ENCODE results near the gene APLN. TPM values are rescaled to one million over a fixed set of nuclear protein-coding genes. Genes with fewer than 3 reads are reported as not detected.
A peak's percentile ranks its signal among the peaks of the same experiment; 100 is the strongest.

The APLN gene
- polyA plus RNA-seq, 6 donors from 2014 or later = not detected

DNA sequence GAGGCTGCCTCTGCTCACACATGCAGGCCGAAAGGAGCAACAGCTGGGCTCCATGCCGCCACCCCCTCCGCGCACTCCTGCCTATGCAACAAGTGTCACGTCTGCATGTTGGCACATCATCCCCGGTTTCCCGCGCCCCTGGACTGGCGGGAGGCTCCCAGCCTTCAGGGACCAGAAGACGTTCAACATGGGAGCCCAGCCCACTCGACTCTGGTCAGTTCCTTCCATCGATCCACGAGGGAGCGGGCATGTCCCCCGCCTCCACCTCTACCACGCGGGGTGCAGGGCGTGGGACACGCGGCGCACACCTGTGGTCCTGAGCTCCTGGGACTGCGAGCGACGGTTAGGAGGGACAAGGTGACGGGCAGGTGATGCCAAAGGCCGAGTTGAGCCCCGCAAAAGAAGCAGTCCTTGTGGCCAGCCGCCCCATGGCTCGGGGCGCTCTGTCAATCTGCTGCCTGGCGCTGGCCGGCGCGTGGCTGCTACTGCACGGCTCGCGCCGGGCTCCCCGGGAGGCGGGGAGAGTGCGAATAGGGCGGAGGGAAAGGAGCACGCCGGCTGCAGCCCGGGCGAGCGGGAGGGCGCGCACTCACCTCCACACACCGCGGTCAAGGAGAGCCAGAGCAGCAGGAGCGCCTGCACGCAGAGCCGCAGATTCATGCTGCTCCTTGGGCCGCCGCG lies 645 bp downstream of the APLN start:
- DNase-seq (no peak), ATAC-seq (ENCODE audit: low read depth in 2 of 2) (peak; percentile 59 to 66)
- H3K36me3 Mint-ChIP-seq = no peaks in the 10 kb centered on the region
- H3K4me1 Mint-ChIP-seq = peaks cover 11 to 18% (median 15%) of the 10 kb centered on the region in 3 donors
- peaks cover 0 to 1% (median 0%) of the 10 kb centered on the region in 7 donors for H3K9me3 Mint-ChIP-seq
- no peak overlapping the region for H3K27ac Mint-ChIP-seq
- H3K27me3 Mint-ChIP-seq = peaks cover 15 to 38% (median 36%) of the 10 kb centered on the region in 3 donors
- H3K4me3 Mint-ChIP-seq = peak overlapping the region; percentile 62 to 89 (median 72)

DNA sequence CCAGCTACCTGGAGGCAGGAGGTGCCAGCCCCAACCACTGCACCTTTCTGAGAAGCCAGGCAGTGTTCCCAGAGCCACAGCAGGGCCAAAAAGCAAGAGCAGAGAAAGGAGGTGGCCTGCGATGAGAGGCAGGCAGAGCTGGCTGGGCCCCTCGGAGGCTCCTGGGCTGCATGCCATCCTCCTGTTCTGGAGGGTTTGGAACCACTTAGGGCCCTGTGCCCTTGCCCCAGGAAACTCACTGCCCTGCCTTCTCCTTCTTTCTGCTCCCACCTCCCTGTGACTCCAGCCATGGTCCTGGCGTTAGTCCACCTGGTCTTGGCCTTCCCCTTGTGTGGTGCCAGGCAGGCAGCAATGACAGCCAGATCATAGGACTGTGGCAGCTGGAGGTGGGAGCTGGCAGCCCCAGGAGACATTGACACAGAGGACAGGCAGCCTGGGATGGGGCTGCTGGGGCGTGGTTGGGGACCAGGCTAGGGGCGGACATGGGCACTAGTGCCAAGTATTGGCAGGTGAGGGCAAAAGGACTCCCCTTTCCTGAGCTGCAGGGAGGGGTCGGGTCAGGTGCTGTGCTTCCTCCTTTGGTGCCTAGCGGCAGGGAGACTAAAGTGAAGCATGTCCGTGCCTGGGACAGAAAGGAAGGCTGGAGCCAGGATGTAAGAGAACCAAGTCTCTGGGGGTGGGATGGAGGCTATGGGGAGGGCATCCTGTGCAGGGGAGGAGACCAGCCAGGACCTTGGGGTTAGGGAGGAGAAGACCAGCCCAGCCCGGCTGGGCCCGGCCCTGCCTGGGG lies 1.4 kb downstream of the APLN start:
- DNase-seq (no peak), ATAC-seq (ENCODE audit: low read depth in 2 of 2) (no peak)
- Mint-ChIP-seq H3K9me3 (peaks cover 0 to 1% (median 0%) of the 10 kb centered on the region in 7 donors), H3K4me1 (peaks cover 11 to 18% (median 15%) of the 10 kb centered on the region in 3 donors), H3K36me3 (no peaks in the 10 kb centered on the region), H3K4me3 (peak overlapping the region; percentile 62 to 89 (median 74)), H3K27ac (no peak overlapping the region), H3K27me3 (peaks cover 15 to 38% (median 36%) of the 10 kb centered on the region in 3 donors)

DNA sequence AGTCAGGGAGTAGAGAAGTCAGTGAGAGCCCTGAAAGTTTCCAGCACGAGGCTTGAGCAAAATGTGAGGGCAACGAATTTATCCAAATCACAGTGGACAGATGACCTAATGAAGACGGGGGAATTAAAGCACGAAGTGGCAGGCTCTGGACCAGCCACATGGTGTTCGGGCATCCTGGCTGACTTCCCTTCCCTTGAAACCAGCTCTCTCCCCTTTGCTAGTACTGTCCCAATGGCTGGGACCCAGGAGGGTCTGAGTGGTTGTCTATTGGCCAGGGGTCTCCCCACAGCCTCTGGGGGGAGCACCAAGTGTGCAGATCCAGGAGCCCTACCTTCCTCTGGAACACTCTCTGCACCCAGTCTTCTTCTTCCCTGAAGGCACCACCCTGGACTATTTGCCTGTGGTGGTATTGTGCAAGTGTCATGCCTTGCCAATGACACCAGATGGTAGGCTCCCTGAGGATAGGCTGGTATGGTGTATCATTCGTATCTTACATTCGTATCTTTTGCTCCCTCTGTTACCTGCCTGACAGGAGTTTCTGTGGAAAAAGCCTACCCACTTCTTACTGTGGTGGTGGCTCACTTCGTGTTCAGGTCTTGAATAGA lies 2.1 kb downstream of the APLN start:
- no peak for ATAC-seq (ENCODE audit: low read depth in 2 of 2)
- Mint-ChIP-seq H3K27ac (peak overlapping the region in 1 of 6 donors; percentile 58), H3K27me3 (peaks cover 15 to 38% (median 36%) of the 10 kb centered on the region in 3 donors), H3K4me3 (peak overlapping the region in 3 of 8 donors; percentile 22 to 72 (median 62)), H3K4me1 (peaks cover 11 to 18% (median 15%) of the 10 kb centered on the region in 3 donors), H3K9me3 (peaks cover 0 to 1% (median 0%) of the 10 kb centered on the region in 7 donors), H3K36me3 (no peaks in the 10 kb centered on the region)
- DNase-seq = no peak

DNA sequence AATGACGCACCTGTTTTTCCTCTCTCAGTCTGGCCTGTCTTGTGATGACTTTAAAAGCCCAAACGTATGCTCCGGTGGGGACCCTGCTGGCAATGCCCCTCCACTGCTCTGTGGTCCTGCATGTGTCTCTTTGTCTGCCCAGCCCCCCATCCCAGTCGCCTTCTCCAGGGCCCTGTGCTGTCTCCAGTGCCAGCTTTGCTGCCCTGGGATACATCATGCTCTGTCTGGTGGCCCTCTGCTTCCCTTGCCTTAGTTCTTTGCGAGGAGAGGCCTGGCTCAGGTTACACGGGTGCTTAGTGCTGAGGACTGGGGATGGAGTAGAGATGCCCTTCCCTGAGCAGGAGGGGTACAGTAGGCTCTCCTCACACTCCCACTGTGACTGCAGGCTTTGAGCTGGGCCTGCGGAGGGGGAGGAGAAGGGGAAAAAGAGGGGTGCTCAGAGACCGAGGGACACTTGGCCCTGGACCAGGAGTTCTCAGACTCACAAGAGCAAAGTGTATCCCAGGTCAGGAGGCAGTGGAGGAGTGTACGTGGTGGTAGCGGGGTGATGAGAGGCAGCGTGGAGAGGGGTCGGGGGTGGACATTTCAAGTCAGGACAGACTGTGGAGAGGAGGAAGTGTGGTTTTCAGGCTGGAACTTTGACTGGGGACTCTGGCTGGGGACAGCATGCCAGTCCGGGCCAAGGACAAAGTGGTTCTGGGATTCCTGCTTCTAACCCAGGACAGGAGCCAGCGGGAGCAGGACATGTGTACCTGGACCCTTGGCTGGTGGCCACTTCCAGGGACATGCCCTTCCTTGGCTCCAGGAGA lies 2.8 kb downstream of the APLN start:
- H3K27me3 Mint-ChIP-seq = peaks cover 15 to 38% (median 36%) of the 10 kb centered on the region in 3 donors
- H3K4me3 Mint-ChIP-seq = no peak overlapping the region
- H3K4me1 Mint-ChIP-seq = peaks cover 11 to 18% (median 15%) of the 10 kb centered on the region in 3 donors
- H3K36me3 Mint-ChIP-seq = no peaks in the 10 kb centered on the region
- peak overlapping the region in 2 of 6 donors; percentile 58 to 59 for H3K27ac Mint-ChIP-seq
- peaks cover 0 to 2% (median 0%) of the 10 kb centered on the region in 7 donors for H3K9me3 Mint-ChIP-seq
- DNase-seq (no peak), ATAC-seq (ENCODE audit: low read depth in 2 of 2) (no peak)

DNA sequence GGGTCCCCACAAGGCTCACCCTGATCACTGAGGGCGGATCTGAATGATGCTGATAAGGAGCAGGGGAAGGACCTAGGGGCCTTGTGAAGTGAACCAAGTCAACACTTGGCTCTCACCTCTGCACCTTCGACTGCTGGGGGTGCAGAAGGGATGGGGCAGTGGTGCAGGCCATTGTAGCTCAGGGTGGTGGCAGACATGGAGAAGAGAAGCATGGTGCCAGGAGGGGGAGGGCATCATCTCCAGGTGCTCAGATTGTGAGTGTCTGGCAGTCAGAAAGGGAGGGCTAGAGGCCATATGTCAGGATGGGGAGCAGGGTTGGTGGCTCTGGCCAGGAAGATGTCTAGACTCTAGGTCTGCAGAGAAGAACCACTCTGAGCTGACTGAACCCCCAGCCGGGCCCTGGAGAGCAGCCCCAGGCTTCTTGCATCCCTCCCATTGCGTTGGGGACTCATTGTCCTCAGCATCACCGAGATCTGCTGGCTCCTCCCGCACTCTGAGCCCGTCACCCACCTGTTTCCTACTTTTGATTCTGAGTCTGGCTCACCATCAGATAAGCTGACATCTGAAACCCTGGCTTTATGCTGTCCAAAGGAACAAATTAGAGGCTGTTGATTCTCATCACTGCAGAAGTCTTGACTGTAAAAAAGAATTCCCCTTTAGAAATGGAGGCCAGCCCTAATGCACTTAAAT lies 3.8 kb downstream of the APLN start:
- H3K27me3 Mint-ChIP-seq = peaks cover 13 to 38% (median 36%) of the 10 kb centered on the region in 3 donors
- no peak overlapping the region for H3K27ac Mint-ChIP-seq
- no peak overlapping the region for H3K4me3 Mint-ChIP-seq
- peaks cover 11 to 17% (median 15%) of the 10 kb centered on the region in 3 donors for H3K4me1 Mint-ChIP-seq
- H3K9me3 Mint-ChIP-seq = peaks cover 0 to 2% (median 0%) of the 10 kb centered on the region in 7 donors
- ATAC-seq (ENCODE audit: low read depth in 2 of 2) = no peak
- DNase-seq = no peak
- H3K36me3 Mint-ChIP-seq = no peaks in the 10 kb centered on the region

DNA sequence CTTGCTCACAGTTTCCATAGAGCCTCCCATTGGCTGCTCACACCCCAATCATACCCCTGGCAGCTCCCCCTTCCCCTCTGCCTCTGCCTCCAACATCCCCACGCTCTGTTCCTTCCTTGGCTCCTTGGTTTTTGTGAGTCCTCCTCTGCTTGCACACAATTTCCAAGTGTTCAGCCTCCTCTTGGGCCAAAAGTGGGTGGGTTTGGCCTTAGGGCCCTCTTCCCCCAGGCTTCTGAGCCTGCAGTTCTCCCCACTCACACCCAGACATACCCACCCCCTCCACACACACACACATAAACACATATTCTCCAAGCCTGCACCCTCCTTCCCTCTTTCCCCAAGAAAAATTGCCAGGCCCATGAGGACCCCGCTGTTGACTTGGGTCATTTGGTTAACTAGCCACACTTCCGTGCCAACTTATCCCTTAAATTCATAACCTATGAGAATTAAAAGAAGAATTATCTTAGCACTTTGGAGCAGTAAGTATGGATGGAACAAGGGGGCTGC lies 4.5 kb downstream of the APLN start:
- H3K27me3 Mint-ChIP-seq = peaks cover 8 to 40% (median 30%) of the 10 kb centered on the region in 3 donors
- H3K4me3 Mint-ChIP-seq = no peak overlapping the region
- peaks cover 0 to 2% (median 0%) of the 10 kb centered on the region in 7 donors for H3K9me3 Mint-ChIP-seq
- ATAC-seq (ENCODE audit: low read depth in 2 of 2) = no peak
- peaks cover 4 to 10% (median 8%) of the 10 kb centered on the region in 3 donors for H3K4me1 Mint-ChIP-seq
- no peak overlapping the region for H3K27ac Mint-ChIP-seq
- no peak for DNase-seq
- no peaks in the 10 kb centered on the region for H3K36me3 Mint-ChIP-seq

DNA sequence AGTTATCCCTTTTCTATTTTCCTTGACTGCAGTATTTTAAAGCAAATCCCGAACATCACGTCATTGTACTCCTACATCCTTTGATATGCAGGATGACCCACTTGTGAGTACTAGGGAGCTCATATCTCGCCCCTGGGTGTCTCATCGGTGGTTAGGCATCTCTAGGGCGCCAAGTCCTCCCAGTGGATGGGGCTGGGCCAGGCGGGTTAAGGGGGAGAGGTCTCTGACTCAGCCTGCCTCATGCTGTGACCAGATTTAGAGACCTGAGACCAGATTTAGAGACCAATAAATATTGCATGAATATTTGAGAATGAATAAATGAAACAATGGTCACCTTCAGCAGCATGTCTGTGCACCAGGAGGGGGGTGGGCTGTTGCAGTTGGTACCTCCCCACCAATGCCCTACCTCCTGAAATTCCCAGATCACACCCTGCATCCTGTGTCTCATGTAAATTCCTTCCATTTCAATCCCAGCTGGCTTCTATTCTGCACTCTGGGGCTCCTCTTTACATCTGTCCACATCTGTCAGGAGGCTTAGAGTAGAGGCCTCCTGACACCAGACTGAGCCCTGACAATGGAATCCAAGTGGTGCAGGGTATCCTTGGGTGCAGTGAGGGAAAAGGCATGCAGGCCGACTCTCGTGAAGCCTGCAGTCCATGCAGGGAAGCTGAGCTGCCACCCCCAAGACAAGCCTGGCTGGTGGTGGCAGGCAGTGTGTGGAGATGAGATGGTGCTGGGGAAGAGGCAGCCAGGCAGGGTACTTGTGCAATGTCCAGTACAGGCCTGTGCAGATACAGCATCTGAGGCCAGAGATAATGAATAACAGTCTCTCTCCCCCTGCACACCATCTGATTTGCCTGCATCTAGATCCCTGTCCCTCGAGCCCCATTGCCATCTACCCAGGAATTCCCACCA lies 5.2 kb downstream of the APLN start:
- no peak for ATAC-seq (ENCODE audit: low read depth in 2 of 2)
- DNase-seq = no peak
- peaks cover 4 to 9% (median 8%) of the 10 kb centered on the region in 3 donors for H3K4me1 Mint-ChIP-seq
- no peak overlapping the region for H3K27ac Mint-ChIP-seq
- no peaks in the 10 kb centered on the region for H3K36me3 Mint-ChIP-seq
- peak overlapping the region in 1 of 8 donors; percentile 16 for H3K4me3 Mint-ChIP-seq
- H3K9me3 Mint-ChIP-seq = peaks cover 0 to 2% (median 0%) of the 10 kb centered on the region in 7 donors
- H3K27me3 Mint-ChIP-seq = peaks cover 8 to 46% (median 29%) of the 10 kb centered on the region in 3 donors

DNA sequence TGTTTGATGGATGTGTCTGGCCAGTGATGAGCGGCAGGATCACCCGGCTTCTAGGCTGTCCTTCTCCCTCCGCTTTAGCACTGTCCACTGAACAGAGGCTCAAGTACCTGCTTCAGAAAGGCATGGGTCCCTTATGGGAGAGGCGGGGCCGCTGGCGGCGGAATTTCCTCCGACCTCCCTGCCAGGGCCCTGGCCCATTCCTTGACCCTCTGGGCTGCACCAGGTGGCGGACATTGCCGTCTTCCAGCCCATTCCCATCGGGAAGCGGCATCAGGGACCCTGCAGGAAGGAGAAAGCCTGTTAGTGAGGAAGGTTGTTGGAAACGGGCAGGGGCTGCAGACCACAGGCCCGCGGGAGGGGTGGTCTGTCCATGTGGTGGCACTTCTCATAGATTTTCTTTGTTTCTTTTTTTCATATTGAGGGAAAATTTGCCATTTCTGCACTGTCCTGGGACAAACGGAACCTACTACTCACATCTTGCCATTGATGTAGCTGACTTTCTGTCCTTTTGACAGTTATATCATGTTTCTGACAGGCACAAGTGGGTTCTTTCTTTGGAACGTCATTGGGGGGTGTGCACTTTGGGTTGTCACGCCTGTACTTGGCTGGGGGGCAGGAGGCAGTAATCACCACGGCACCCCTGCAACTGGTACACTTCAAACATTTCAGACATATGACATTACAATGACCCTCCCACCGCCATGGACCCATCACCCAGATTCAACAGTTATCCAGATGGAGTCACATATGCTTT lies 6.1 kb downstream of the APLN start:
- H3K27me3 Mint-ChIP-seq = peaks cover 8 to 46% (median 27%) of the 10 kb centered on the region in 3 donors

DNA sequence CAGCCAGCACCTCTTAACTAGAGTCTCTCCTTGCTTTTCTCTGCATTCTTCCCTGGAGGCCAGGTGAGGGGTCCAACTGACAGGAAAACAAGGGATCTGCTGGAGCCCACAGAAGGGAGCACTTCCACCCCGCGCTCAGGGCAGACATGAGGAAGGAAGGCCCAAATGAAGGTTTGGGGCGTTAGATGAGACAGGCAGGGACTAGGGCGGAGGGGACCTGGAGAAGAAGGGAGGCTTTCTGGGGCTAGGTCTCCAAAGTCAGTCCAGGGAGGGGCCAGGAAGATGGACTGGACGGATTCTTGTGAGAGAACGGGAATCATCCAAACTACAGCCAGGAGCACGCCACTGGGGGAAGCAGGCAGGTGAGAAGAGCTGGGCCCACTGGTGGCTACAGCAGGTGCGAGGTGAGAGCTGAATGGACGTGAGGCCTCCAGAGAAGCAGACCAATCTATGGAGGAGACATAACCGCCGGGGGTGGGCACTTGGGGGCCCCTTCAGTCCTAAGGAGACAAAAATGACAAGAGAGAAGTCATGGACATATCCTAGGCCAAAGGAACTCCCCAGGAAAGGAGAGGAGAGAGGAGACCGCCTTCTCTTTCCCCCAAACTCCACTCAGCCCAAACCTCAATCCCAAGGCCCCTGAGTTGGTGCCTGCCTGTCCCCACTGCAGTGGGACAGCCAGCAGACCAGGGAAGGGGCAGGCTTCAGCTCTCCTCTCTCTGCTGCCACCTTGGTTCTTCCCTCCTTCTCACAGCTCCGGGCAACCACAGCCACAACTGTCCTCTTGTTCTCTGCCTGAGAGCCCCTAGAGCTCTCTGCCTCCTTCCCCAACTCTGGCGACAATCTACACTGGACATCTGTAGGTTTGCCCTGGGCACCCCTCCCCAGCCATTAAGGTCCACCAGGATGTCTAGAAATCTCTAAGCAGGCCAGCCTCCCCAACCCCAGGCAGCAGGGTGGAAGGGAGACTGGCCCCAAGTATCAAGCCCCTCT lies 7.0 kb downstream of the APLN start:
- Mint-ChIP-seq H3K4me1 (no peaks in the 10 kb centered on the region), H3K27ac (peak overlapping the region in 1 of 6 donors; percentile 93), H3K36me3 (no peaks in the 10 kb centered on the region), H3K27me3 (peaks cover 3 to 36% (median 17%) of the 10 kb centered on the region in 3 donors), H3K9me3 (peaks cover 0 to 2% (median 0%) of the 10 kb centered on the region in 7 donors), H3K4me3 (no peak overlapping the region)
- ATAC-seq (ENCODE audit: low read depth in 2 of 2) = no peak
- DNase-seq = no peak

More for the DNA sequence above, 6.1 kb downstream of the APLN start:
- ATAC-seq (ENCODE audit: low read depth in 2 of 2) (no peak), DNase-seq (no peak)
- Mint-ChIP-seq H3K4me3 (peak overlapping the region in 1 of 8 donors; percentile 16), H3K36me3 (no peaks in the 10 kb centered on the region), H3K9me3 (peaks cover 0 to 2% (median 0%) of the 10 kb centered on the region in 7 donors), H3K27ac (no peak overlapping the region), H3K4me1 (peaks cover 4 to 8% (median 8%) of the 10 kb centered on the region in 3 donors)
